Heart left ventricle (tissue), 16 donors: ENCODE measurements around the gene SLC25A29. TPM values are rescaled to one million over a fixed set of nuclear protein-coding genes. Genes with fewer than 3 reads are reported as not detected.

Source experiments
- ATAC-seq, 4 donors: fragments of 200-7000 bp; cut with Tn5 transposase; one replicate each; pipeline ENCODE4 v1.9.1; 2020 to 2022; ENCODE audit warnings: moderate library complexity in 4 of 4, mild to moderate bottlenecking in 3 of 4, moderate number of reproducible peaks in 1 of 4
- DNase-seq, 5 donors: peaks; one replicate each; pipeline ENCODE4 v3.0.0-alpha.2; 2020
- H3K27ac ChIP-seq, 12 donors: fragments of 200-600 bp; sonication (generic) in 4 of 12; one replicate each; pipeline versions ENCODE4 v1.5.0 to v1.8.0; 2016 to 2022; ENCODE audit warnings: mild to moderate bottlenecking in 2 of 12
- H3K27me3 ChIP-seq, 9 donors: fragments of 200-600 bp; sonication (generic) in 2 of 9; one replicate each; pipeline versions ENCODE4 v1.5.1 to v1.8.0; 2016 to 2022; ENCODE audit warnings: mild to moderate bottlenecking in 3 of 9
- H3K36me3 ChIP-seq, 9 donors: fragments of 200-600 bp; sonication (generic) in 2 of 9; one replicate each; pipeline versions ENCODE4 v1.5.0 to v1.8.0; 2018 to 2022; ENCODE audit warnings: mild to moderate bottlenecking in 2 of 9
- H3K4me1 ChIP-seq, 12 donors: fragments of 200-600 bp; sonication (generic) in 4 of 12; one replicate each; pipeline versions ENCODE4 v1.5.0 to v1.8.0; 2016 to 2022; ENCODE audit warnings: mild to moderate bottlenecking in 3 of 12
- H3K4me3 ChIP-seq, 12 donors: fragments of 200-600 bp; sonication (generic) in 4 of 12; one replicate each; pipeline versions ENCODE4 v1.5.0 to v1.8.0; 2017 to 2022; ENCODE audit warnings: mild to moderate bottlenecking in 9 of 12, moderate library complexity in 4 of 12
- H3K9me3 ChIP-seq, 12 donors: fragments of 200-600 bp; sonication (generic) in 4 of 12; one replicate each; pipeline versions ENCODE4 v1.5.0 to v1.8.0; 2016 to 2022; ENCODE audit warnings: mild to moderate bottlenecking in 1 of 12
- POLR2A ChIP-seq, 2 donors: fragments of 450-650 bp; IDR thresholded peaks; one replicate each; pipeline ENCODE4 v1.6.1; 2017; ENCODE audit warnings: antibody characterized with exemption in 2 of 2, mild to moderate bottlenecking in 2 of 2, moderate library complexity in 2 of 2
- WGBS, 4 donors: extraction: QIAGEN DNeasy Blood & Tissue Kit in 2 of 4; methylation state at CpG; one replicate each; pipeline versions ENCODE4 v1.1.5 to v1.1.7; 2013 to 2018; 5-methylcytosine and 5-hydroxymethylcytosine counted together
- intact Hi-C, 10 donors: fragments of 100-400 bp; cut with DNase I; formaldehyde crosslinking; loops; one replicate each; pipeline versions ENCODE4 v1.11.1 to v1.14.2; 2022
- polyA plus RNA-seq, 2 donors: library from polyadenylated mRNA; stranded (reverse); fragments of 200-250 nt; gene quantifications; one replicate each; pipeline ENCODE4 v1.2.3, GENCODE V29; 2013
- total RNA-seq, 9 donors: library from RNA; depleted of rRNA in 2 of 9; stranded (reverse); fragments of >200 nt in 2 of 9; fragmentation: NEBNext Ultra II Directional in 3 of 9; extraction: Animal tissue kit (Norgen Biotek cat#: 25700) in 3 of 9; gene quantifications; one replicate each; pipeline versions ENCODE4 v1.1.0 to v1.2.4, GENCODE V29; 2016 to 2023
- TF ChIP-seq, protein P1 (sequence below), 12 donors: fragments of 200-600 bp; sonication (generic) in 4 of 12; IDR thresholded peaks; one replicate each; pipeline versions ENCODE4 v1.5.0 to v1.8.0; 2018 to 2022; ENCODE audit warnings: antibody characterized with exemption in 12 of 12, mild to moderate bottlenecking in 5 of 12
- donor health status: ischemic (EF 13 %, LVEDD 7.1; RV severe dilation, severe dysfunction).
- donor health status: healthy with polysubstance abuse.
- donor health status: DM: no; HTN: yes; CAD: no.
- donor health status: DM: no; HTN: no; CAD: no.
- donor health status: ischemic (EF 25% LVEDD 6.9; RV normal size, moderate dysfunction).
- donor health status: ischemic (EF 25% LVEDD 5.7; RV mildly dilated, moderate dysfunction).
- donor health status: healthy.
- donor health status: DM: yes; HTN: yes; CAD: no.
- donor health status: ischemic (EF 35%, LVEDD 5.7; RV mildly dilated, moderate dysfunction).
- donor health status: nonischemic (EF 11% LVEDD 7.7; RV severe dilation, severe dysfunction).
- donor health status: DM: yes; HTN: yes; CAD: no.
- donor health status: PGD.
- donor health status: ischemic (EF 29% LVEDD 5.4; RV normal size, mild dysfunction).
- donor health status: nonischemic (EF 23%, LVEDD 6.1; RV moderate dilation, normal function).

Gene SLC25A29
- total and polyA plus RNA-seq, 11 donors = 10.2 to 34.2 (median 21.7) TPM

DNA sequence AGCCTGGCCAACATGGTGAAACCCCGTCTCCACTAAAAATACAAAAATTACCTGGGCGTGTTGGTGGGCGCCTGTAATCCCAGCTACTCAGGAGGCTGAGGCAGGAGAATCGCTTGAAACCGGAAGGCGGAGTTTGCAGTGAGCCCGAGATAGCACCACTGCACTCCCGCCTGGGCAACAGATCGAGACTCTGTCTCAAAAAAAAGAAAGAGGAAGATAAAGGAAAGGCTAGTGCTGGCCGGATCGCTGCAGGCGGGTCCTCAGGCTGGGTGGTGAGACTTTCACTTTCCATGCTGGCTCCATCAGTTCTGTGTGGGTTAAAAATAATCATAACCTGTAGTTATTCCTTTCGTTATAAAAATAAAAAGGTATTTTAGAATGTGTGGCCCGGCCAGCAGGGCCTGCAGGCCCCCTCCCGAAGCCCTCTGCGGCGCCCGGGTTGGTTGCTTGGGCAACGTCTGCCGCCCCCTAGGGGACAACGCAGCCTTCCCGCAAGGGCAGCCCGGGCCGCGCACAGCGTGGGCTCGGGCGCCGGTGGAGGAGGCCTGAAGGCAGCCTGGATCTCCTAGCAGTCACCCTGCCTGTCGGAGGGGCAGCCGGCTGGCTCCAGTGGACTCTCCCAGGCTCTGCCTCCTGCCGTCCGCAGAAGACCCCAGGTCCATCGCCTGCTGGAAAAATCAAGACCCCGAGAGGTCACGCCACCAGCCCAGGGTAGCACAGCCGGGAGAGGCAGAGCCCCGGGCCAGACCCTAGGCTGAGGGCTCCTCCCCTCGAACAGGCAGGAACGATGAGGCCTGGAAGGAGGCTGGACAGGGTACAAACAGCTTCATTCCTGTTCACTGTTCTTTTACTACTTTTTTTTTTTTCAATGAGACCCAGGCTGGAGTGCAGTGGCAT is 11.9 kb upstream of the SLC25A29 start:
- DNase-seq (peak; percentile 71 to 91 (median 80)), ATAC-seq (peak; percentile 84 to 94 (median 90))
- Histone ChIP-seq H3K4me3 (peak overlapping the region in 11 of 12 donors; percentile 1 to 65 (median 52)), H3K27me3 (no peaks in the 10 kb centered on the region), H3K4me1 (peaks cover 0 to 23% (median 10%) of the 10 kb centered on the region in 12 donors), H3K27ac (peak overlapping the region in 11 of 12 donors; percentile 6 to 76 (median 54)), H3K9me3 (no peaks in the 10 kb centered on the region), H3K36me3 (no peaks in the 10 kb centered on the region)
- peak in 1 of 2 donors; percentile 20 for TF ChIP-seq POLR2A (IDR thresholded peaks at IDR 0.05)
- TF ChIP-seq, protein P1, sequence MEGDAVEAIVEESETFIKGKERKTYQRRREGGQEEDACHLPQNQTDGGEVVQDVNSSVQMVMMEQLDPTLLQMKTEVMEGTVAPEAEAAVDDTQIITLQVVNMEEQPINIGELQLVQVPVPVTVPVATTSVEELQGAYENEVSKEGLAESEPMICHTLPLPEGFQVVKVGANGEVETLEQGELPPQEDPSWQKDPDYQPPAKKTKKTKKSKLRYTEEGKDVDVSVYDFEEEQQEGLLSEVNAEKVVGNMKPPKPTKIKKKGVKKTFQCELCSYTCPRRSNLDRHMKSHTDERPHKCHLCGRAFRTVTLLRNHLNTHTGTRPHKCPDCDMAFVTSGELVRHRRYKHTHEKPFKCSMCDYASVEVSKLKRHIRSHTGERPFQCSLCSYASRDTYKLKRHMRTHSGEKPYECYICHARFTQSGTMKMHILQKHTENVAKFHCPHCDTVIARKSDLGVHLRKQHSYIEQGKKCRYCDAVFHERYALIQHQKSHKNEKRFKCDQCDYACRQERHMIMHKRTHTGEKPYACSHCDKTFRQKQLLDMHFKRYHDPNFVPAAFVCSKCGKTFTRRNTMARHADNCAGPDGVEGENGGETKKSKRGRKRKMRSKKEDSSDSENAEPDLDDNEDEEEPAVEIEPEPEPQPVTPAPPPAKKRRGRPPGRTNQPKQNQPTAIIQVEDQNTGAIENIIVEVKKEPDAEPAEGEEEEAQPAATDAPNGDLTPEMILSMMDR (IDR thresholded peaks at IDR 0.05) = peak; percentile 76 to 94 (median 88)
- WGBS, 4 donors = 28 to 39% (median 29%) methylated on average over 30 to 40 of the region's 40 CpGs
- intact Hi-C loops = no loop called here

DNA sequence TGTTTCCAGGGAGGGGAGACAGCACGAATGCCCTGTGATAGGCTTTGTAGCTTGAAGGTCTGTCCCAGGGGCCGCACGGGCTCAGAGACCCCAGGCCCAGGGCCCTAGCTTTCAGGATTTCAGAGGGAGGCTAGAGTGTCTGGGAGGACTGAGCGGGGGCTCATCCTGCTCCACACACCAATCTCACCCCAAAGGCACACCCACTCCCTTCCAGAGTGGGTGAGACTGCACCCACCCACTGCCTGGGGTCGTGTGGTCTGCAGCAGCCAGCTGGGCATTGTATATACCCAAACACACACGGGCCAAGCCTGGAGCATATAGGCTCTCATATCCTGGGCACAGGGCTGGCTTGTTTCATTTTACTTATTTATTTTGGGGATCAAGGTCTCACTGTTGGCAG is 11.1 kb upstream of the SLC25A29 start:
- peak overlapping the region in 5 of 12 donors; percentile 34 to 65 (median 58) for H3K4me3 ChIP-seq
- DNase-seq = no peak
- no peak for TF ChIP-seq POLR2A (IDR thresholded peaks at IDR 0.05)
- TF ChIP-seq, protein P1 (IDR thresholded peaks at IDR 0.05) = no peak
- H3K27me3 ChIP-seq = no peaks in the 10 kb centered on the region
- peaks cover 0 to 28% (median 14%) of the 10 kb centered on the region in 12 donors for H3K4me1 ChIP-seq
- H3K27ac ChIP-seq = peak overlapping the region in 1 of 12 donors; percentile 72
- H3K36me3 ChIP-seq = no peaks in the 10 kb centered on the region
- no peak for ATAC-seq
- no peaks in the 10 kb centered on the region for H3K9me3 ChIP-seq
- 88 to 91% (median 89%) methylated on average over 2 to 6 of the region's 6 CpGs for WGBS, 4 donors
- intact Hi-C loops = no loop called here

DNA sequence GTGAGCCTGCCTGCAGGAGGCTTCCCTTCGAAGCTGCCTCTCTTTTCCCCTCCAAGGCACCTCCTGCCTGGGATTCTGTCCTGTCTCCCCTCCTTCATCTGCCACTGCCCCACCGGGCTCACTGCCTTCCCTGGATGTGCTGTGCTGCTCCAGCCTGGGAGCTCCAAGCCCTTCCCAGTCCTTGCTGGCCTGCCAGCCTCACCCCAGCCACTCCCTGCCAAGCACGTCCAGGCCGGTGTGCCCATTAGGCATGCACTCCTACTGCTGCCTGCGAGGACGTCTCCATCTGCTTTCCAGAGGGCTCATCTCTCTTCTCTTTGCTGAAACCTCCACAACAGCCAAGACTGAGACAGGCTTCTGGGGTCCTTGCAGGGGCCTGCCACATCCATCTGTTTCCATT is 8.5 kb upstream of the SLC25A29 start:
- Histone ChIP-seq H3K36me3 (no peaks in the 10 kb centered on the region), H3K4me3 (no peak overlapping the region), H3K27ac (no peak overlapping the region), H3K9me3 (no peaks in the 10 kb centered on the region), H3K4me1 (peaks cover 0 to 34% (median 12%) of the 10 kb centered on the region in 12 donors), H3K27me3 (no peaks in the 10 kb centered on the region)
- WGBS, 4 donors = 93 to 97% (median 95%) methylated on average over 6 of the region's 6 CpGs
- intact Hi-C loops = no loop called here
- TF ChIP-seq POLR2A (IDR thresholded peaks at IDR 0.05) = no peak
- TF ChIP-seq, protein P1 (IDR thresholded peaks at IDR 0.05) = no peak
- ATAC-seq (no peak), DNase-seq (no peak)

DNA sequence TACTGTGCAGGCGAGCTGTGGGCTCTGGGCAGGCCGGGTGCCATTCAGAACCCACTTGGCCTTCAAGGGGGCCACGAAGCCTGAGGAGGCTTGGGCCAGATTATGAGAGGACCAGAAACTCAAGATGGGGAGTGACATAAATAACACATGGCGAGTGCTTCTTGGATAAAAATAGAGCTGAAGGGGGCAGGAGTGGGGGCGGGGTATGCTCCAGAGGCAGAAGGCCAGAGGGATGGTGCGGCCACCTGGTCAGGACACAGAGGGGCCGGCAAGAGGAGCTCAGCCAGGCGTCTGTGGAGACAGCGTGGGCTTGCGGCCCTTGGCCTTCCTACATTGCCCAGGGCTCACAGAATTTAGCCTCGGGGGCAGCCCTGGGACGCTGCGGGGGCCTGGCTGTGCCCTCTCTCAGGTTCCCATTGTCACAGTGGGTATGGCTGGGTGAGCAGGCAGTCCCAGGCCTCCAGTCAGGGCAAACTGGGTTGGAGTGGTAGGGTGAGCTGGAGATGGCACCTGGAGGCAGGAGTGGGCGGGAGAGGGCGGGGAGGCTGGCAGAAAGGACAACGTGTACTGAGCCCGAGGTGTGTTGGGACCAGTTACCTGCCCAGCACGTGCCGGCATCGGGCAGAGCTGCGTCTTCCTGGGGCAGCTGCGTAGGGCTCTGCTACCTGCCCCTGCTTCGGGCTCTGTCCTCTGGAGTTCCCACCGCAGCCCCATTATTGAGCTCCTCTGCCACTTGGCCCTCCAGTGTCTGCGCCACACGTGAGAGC is 7.4 kb upstream of the SLC25A29 start:
- 76 to 82% (median 82%) methylated on average over 25 to 26 of the region's 26 CpGs for WGBS, 4 donors
- no peak for ATAC-seq
- Histone ChIP-seq H3K4me3 (no peak overlapping the region), H3K4me1 (peaks cover 0 to 41% (median 14%) of the 10 kb centered on the region in 12 donors), H3K27ac (no peak overlapping the region), H3K27me3 (no peaks in the 10 kb centered on the region), H3K36me3 (no peaks in the 10 kb centered on the region), H3K9me3 (no peaks in the 10 kb centered on the region)
- peak in 1 of 5 donors; percentile 55 for DNase-seq
- TF ChIP-seq, protein P1 (IDR thresholded peaks at IDR 0.05) = no peak
- TF ChIP-seq POLR2A (IDR thresholded peaks at IDR 0.05) = no peak
- intact Hi-C loops = no loop called here
